Skin of body (tissue), 2 donors: Measurements from ENCODE around the gene PCBP3. TPM values are rescaled to one million over a fixed set of nuclear protein-coding genes. Genes with fewer than 3 reads are reported as not detected.
"Not testable (repeated sequence)": the region's sequence is repeated elsewhere in the genome, so short reads cannot be mapped to it uniquely, and the experiment has no call there.

Experiments used
- DNase-seq: peaks from one replicate; lab custom pipeline; 2025; lab: John Stamatoyannopoulos, UW
- total RNA-seq: library from RNA; depleted of rRNA; stranded (reverse); fragments of >200 nt; gene quantifications from one replicate; pipeline ENCODE4 v1.2.3, GENCODE V29; 2014

The PCBP3 gene
- total RNA-seq, 1 donor from 2014 or later: 3.4 TPM

DNA sequence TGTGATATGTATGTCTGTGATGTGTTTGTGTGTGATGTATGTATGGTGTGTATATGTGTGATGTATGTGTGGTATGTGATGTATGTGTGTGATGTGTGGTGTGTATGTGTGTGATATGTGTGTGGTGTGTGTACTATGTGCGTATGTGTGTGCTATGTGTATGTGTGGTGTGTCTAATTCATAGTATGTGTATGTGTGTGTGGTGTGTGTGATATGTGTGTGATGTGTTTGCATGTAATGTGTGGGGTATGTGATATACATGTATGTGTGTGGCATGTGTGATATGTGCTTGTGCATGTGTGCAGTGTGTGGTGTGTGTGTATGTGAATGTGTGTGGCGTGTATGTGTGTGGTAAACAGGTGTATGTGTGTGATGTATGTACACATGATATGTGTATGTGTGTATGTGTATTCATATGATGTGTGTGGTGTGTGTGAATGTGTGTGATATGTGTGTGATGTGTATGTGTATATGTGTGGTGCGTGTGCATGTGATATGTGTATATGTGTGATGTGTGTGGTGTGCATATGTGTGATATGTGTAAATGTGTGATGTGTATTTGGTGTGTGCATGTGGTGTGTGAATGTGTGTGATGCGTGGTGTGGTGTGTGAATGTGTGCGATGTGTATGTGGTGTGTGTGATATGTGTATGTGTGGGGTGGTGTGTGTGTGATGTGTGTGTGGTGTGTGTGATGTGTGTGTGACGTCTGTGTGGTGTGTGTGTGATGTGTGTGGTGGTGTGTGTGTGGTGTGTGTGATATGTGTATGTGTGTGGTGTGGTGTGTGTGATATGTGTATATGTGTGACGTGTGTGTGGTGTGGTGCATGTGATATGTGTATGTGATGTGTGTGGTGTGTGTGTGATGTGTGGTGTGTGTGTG is 8.0 kb upstream of the PCBP3 start:
- DNase-seq: no peak

DNA sequence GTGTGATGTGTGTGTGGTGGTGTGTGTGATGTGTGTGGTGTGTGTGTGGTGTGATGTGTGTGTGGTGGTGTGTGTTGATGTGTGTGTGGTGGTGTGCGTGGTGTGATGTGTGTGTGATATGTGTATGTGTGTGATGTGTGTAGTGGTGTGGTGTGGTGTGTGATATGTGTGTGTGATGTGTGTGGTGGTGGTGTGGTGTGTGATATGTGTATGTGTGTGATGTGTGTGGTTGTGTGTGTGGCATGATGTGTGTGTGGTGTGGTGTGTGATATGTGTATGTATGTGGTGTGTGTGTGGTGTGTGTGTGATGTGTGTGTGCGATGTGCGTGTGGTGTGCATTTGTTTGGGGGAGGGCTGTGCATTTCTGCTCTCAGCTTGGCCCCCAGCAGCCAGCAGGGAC is 7.1 kb upstream of the PCBP3 start:
- DNase-seq: no peak

DNA sequence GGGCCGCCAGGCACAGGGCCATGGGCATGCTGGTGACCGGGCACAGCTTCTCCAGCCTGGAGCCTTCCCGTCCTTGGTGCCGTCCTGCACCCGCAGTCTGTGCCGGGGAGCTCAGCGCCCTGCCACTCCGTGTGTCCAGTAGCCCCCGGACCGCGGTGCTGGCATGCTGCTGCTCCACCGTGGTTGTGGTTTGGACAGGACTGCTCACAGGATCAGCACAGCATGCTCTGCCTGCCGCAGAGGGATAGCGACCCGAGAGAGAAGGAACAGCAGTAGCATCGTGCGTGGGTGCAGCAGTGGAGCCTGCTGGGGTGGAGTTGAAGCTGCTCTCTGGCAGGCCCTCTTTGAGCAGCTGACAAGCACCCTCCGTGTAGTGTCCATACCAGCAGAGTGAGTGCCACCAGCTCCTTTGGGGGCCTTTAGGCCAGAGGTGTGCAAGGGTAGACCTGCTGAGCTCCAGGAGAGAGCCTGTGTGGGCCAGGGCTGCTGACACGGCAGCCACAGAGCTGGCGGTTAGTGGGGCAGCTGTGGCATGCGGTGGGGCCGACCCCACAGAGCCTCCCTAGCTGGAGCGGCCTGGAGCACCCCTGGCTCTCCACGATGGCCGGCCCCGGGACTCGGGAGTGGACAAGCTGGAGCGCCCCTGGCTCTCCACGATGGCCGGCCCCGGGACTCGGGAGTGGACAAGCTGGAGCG is 6.4 kb upstream of the PCBP3 start:
- no peak for DNase-seq

DNA sequence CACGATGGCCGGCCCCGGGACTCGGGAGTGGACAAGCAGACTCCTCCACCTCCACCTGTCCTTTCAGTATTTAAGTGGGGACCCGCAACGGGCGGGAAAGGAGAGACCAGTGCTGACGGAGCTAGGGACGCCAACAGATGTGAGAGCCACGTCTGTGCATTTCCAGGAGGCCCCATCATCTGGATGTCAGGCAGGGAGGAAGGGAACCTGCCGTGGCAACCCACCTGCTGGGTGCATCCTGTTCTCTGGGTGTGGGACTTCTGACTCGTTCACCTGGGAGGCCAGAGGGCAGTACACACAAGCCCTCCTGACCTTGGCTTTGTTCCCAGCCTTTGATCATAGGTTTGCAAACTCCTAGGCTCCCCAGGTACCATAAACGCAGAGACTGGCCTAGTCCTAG is 5.6 kb upstream of the PCBP3 start:
- no peak for DNase-seq

DNA sequence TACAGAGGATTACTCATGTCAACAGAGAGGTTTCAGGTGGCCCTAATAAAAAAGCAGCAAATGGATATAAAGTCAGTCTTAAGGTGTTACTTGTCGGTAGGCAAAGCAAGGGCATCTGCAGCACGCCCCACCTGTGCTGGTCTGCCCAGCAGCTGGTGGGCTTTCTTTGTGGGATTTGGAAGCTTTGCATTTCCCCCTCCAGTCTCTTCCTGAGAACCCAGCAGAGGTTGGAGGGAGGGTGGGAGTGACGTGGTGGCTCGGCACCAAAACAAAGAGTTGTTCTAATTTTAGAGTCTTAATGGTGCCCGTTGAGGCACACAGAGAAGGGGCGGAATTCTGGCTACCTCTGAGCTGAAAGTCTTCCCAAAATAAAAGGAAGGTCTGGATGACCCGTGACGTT is 4.8 kb upstream of the PCBP3 start:
- DNase-seq: no peak

DNA sequence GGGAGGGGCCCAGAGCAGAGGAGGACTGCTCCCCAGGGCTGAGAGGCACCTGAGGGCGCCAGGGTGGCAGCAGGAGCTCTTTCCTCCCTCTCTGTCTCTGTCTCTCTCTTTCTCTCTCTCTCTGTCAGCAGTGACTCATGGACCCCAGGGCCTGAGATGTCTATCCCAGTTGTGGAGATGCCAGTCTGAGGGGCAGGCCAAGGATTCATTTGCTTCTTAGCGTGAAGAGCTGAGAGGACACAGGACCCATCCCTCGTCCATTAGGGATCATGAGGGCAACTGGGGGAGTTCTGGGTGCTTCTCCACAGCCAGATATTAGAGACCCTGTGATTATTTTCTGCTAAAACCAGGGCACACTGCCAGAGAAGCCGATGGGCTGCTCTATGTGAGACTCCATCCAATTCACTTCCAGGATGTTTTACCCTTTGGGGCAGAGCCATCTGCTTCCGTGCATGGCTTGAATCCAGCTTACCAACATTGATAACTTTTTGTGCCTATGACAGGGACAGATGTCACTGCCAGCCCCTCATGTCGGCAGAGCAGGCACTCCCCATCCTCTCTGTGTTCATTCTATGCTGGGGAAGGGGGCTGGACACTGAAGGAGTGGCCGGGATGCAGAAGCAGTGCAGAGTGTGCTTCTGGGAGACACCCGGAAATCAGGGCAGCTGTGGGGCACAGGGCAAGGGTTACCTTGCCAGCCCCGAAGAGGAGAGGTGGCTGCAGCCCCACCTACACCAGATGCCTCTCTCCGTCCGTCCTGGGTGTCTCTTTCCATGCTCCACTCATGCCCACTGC is 4.1 kb upstream of the PCBP3 start:
- DNase-seq: no peak

DNA sequence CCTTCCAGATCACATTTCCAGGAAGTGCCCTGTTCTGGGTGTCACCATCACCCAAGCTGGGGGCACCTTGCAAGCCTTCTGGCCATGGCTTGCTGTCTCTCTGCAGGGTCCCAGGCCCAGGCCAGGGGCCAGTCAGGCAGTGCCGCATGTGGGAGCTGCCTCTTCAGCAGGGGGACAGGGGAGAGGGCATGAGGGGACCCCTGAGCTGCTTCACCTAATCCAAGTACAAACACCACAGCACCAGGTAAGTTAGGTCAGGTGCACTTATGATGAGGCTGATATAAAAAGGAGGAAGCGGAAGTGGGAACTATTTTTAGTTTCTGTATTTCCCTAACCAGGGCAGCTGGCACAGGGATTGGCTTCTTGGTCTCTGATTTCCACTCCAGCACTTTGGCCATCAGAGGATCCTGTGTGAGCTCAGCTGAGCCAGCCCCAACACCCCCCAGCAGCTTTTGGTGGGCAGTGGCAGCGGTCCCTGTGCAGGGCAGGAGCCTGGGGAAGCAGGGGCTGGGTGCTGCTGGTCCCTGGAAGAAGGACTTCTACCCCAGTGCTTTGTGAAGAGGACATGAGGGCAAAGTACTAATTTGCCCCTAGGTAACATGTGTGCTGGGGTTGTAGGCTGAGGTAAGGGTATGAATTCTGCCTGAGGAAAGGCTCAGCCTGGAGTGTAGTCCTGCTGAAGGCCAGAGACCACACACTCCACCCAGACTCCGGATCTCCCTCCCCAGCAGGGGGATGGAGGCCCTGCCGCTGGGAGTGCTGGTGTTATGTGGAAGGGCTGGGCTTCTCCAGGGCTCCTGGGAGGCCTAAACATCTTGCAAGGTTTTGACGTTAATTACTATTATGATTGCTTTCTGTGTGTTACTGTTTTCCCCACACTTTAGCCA is 3.3 kb upstream of the PCBP3 start:
- DNase-seq: no peak

DNA sequence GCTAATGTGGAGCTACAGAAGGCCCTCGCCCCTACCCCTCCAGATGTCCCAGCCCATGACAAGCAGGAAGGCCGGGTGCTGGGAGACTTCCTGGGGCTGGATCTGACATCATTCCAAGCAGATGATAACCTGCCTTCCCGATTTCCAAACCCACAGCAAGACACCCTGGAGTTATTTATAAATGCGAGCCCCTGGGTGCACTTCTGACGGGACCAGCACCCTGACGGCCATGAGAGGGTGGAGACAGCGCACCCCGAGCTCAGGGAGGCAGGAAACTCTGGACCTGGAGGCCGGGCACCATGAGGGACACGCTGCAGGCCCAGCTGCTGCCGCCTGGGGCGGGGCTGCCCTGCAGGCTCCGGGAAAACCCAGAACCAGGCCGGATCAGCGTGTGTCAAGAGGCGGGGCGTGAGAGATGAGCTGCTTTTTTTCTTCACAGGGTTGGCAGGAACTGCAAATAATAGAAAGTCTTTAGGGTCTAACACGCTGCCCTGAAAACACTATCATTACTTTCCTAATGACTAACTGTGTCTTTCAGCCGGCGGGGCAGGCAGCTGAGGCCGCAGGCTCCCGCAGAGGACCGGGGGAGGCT is 2.5 kb upstream of the PCBP3 start:
- DNase-seq: peak; percentile 28

DNA sequence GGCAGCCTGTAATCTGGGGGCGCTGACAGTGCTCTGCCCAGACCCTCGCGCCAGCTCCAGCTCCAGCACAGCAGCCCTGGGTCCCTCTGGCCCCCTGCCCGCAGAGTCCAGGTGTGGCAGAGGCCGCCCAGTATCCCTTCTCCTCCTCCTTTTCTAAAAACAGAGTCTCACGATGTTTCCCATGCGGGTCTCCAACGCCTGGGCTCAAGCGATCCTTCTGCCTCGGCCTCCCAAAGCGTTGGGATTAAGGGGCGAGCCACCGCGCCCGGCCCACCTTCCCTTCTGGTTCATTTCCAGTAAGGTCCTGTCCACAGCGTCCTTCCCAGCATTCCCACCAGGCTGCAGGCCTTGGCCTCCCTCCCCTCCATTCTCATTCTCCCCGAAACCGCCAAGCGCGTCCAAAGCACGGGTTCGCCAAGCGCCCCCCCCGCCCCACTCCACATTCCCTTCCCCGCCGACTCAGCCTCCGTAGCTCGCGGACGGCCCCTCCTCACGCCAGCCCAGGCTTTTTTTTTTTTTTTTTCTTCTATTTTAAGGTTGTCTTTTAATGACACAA is 2.0 kb upstream of the PCBP3 start:
- no peak for DNase-seq

DNA sequence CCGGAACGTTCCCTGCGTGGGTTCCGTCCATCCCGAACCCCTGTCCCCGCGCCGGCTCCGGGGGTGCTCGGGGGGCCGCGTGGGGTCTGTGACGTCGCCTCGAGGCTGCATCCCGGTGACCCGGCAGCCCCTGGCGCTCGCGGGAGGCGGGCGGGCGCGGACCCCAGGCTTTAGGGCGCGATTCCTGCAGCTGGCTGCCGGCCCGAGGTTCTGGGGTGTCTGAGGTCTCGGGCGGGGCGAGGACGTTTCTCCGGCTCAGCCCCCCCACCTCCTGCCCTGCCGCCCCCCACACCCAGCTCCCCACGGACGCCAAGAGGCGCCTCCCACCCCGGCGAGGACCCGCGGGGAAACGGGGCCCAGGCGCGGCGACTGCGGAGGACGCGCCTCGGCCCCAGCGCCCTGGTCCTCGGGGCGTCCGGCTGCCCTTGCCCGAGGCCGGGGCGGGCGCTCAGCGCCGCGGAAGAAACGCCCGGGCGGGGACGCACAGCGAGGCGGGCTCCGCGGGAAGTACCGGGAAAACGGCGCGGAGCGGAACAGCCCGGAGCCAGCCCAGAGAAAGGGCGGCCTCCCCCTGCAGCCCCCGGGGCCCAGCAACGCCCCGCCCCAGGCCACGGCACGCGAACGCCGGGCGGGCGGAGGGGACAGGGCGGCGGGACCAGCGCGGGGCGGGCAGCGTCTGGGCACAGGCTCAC is 1.3 kb upstream of the PCBP3 start:
- DNase-seq: no peak

DNA sequence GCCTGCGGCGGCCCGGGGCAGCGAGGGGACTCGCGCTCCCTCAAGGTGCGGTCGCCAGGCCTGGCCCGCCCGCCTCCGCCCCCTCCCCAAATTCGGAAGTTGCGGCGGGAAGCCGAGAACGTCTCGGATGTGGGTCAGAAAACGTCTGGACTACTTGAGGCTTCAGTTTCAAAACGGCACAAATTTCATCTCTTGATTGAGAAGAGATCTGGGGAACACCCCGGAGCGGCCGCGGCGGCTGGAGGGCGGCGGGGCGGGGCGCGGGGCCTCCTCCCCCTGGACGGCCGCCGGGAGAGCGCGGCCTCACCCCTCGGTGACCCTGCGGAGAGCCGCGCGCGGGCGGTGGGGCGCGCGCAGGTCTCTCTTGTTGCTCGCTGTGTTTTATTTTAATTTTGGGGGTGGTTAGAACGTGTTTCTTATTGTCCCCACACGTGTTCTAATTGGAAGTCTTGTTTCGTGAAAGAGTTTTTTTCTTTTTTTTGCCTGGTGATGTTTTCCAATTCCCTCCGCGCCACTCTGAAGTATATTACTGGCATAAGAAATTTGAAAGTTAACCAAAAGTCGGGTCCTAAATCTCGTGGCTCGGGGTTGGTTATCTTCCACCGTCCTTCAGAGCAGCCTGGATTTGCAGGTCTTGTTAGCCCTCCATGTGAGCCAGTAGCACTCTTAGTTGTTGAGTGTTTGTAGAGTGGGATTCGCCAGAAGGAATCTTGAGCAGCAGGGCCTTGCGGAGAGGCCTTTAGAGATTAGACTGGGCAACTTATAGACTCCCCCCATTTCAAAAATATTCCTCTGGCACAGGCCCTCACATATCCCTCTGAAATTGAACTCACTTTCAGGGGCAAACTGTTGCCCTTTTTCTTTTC is 749 bp downstream of the PCBP3 start:
- DNase-seq: no peak

DNA sequence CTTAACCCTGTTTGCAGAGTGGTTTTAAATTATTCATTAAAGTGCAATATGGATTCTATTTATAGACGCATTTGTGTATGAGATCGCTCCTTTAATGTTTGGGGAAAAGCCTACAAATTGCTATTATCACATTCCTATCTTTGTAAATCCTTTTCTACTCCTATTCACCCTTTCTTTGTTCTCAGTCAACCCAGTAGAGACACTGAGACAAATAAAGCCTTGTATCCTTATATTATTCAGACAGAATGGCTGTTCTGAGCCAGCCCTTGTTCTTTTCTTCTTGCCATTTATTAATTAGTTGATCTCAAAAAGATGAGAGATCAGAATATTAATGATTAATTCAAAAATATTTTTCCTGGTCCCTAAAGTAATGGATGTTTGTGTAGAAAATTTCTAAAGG is 8.4 kb downstream of the PCBP3 start:
- DNase-seq: no peak

DNA sequence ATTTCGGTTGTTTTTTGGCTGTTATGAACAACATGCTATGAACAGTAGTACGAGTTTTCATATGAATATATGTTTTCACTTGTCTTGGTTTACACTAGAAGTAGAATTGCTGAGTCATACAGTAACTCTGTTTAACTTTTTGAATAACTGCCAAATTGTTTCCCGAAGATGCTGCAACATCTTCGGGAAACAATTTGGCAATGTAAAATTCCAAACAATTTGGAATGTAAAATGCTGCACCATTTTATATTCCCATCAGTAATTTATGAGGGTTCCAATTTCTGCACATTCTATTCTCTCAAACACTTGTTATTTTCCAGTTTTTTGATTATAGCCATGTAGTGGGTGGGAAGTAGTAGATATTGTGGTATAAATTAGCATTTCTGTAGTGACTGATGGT is 11.6 kb downstream of the PCBP3 start:
- no peak for DNase-seq

DNA sequence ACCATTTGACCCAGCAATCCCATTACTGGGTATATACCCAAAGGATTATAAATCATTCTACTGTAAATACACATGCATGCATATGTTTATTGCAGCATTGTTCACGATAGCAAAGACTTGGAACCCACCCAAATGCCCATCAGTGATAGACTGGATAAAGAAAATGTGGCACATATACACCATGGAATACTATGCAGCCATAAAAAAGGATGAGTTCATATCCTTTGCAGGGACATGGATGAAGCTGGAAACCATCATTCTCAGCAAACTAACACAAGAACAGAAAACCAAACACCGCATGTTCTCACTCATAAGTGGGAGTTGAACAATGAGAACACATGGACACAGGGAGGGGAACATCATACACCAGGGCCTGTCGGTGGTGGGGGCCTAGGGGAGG is 12.6 kb downstream of the PCBP3 start:
- not testable (repeated sequence) for DNase-seq

DNA sequence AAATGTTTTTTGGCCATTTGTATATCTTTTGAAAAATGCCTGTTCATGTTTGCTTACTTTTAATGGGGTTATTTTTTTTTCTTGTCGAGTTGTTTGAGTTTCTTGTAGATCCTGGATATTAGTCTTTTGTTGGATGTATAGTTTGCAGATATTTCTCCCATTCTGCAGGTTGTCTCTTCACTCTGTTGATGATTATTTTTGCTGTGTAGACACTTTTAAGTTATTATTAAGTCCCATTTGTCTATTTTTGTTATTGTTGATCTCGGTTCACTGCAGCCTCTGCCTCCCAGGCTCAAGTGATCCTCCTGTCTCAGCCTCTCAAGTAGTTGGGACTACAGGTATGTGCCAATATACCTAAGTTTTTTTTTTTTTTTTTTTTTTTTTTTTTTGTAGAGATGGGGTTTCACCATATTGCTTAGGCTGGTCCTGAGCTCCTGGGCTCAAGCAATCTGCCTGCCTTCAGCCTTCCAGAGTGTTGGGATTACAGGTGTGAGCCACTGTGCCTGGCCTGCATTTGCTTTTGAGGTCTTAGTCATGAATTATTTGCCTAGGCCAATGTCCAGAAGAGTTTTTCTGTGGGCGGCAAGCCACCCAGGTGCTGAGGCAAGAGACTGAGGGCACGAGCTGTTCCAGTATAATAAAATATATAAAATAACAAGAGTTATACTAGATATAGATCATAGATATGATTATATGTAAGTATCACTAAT is 18.5 kb downstream of the PCBP3 start:
- DNase-seq: not testable (repeated sequence)

DNA sequence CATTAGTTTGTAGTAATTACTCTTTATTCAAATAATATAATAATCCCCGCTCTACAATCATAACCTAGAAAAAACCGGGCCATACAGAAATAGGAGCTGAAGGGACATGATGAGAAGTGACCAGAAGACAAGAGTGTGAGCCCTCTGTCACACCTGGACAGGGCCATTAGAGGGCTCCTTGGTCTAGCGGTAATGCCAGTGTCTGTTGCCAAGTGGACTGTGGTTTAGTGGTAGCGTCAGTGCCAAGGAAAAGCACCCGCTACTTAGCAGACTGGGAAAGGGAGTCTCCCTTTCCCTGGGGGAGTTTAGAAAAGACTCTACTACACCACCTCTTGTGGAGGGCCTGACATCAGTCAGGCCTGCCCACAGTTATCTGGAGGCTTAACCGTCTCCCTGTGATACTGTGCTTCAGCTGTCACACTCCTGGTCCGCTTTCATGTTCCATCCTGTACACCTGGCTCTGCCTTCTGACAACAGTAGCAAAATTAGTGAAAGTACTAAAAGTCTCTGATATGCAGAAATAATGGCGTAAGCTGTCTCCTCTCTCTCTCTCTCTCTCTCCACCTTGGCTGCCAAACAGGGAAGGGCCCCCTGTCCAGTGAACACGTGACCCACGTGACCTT is 19.2 kb downstream of the PCBP3 start:
- not testable (repeated sequence) for DNase-seq

DNA sequence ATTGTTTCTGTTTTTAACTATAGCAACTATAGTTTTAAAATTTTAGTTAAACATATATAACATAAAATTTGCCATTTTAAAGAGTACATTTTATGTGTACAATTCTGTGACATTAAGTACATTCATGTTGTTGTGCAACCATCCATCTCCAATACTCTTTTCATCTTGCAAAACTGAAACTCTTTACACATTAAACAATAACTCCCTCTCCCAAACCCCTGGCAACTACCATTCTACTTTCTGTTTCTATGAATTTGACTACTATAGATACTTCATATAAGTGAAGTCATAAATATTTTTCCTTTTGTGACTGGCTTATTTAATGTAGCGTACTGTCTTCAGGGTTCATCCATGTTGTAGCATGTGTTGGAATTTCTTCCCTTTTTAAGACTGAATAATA is 25.9 kb downstream of the PCBP3 start:
- DNase-seq: no peak

DNA sequence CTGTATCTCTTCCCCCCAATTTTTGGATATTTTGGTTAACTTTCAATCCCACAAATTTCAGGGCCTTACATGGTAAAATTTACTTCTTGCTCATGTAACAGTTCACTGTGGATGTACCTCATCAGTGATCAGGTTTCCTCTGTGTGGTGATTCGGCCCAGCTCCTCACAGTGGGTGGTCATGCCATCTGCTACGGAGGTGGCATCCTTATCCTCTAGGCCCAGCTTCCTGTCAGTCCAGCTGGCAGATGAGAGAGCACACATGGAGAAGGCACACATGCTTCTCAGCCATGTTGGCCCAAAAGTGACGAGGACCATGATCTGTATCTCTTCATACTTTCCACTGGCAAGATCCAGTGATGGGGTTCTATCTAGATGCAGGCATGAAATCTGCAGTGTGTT is 27.2 kb downstream of the PCBP3 start:
- DNase-seq: no peak
